NOMO-1 (cell line): ENCODE results near the gene PDYN.

Experiments
- DNase-seq, 2 experiments: peaks; one replicate each; lab custom pipeline; 2025; ENCODE audit not compliant: unreplicated experiment in 2 of 2; lab: John Stamatoyannopoulos, UW

The PDYN gene

DNA sequence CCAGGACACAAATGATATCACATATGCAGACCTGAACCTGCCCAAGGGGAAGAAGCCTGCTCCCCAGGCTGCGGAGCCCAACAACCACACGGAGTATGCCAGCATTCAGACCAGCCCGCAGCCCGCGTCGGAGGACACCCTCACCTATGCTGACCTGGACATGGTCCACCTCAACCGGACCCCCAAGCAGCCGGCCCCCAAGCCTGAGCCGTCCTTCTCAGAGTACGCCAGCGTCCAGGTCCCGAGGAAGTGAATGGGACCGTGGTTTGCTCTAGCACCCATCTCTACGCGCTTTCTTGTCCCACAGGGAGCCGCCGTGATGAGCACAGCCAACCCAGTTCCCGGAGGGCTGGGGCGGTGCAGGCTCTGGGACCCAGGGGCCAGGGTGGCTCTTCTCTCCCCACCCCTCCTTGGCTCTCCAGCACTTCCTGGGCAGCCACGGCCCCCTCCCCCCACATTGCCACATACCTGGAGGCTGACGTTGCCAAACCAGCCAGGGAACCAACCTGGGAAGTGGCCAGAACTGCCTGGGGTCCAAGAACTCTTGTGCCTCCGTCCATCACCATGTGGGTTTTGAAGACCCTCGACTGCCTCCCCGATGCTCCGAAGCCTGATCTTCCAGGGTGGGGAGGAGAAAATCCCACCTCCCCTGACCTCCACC is 56.4 kb downstream of the PDYN start:
- no peak for DNase-seq

- no peak for DNase-seq
Measured at GRCh38 chr20:1935696-1936366, 58.0 kb downstream of the PDYN start.

DNA sequence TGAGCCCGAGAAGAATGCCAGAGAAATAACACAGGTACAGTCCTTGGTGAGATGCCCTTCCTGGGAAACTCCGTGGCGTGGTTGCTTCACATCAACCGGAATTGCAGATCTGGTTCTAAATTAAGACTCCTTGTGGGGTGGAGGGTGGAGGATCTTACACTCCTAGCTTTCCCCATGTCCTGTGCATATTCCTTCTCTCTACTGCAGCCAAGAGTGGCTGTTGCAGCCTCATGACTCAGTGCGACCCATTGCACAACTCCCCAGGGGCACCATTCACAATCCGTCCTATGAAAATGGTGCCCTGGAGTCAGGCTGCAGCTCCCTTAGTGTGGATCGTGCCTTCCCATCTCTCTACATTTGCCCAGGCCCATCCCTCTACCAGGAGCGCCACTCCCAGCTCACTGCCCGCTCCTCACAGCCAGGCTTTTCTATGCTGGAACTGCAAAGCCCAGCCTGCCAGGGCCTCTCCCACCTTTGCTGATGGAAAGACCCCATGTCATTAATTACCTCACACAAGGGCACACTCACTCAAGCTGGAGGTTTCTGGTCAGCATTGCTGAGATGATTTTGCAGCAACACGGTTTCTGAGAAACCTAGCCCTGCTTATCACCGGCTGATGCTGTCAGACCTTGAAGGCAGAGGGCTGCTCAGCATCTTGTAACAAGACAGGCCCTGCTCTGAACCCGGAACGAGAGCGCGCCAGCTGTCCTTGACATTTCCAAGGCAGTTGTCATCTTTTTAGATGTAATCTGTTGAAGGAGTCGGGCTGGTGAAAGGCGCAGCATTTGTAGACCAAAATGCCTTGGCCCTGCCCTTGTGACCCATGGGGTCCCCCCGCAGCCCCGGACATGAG is 58.9 kb downstream of the PDYN start:
- DNase-seq, result peak; percentile 40 to 43

GRCh38 chr20:1934156-1934555 is 59.7 kb downstream of the PDYN start:
- DNase-seq, result no peak

DNA sequence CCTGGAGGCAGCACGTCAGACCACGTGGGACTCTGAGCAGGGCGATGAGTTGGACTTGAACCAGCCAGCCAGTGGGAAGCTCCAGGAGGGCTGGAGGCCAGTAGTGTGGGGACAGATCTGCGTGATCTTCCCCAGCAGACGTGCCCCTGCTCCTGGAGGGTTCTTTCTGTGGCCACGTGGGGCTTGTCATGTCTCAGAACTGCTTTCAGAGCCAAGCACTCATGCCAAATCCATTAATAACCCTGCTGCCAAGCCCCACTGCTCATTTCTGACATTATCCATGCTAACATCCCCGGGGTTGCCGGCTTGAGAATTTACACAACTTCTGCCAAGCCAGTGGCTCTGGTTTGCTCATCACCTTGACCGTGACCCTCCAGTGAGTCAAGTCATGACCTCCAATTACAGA is 60.4 kb downstream of the PDYN start:
- no peak for DNase-seq

GRCh38 chr20:1932971-1933370 is 60.9 kb downstream of the PDYN start:
- DNase-seq, result no peak

DNA sequence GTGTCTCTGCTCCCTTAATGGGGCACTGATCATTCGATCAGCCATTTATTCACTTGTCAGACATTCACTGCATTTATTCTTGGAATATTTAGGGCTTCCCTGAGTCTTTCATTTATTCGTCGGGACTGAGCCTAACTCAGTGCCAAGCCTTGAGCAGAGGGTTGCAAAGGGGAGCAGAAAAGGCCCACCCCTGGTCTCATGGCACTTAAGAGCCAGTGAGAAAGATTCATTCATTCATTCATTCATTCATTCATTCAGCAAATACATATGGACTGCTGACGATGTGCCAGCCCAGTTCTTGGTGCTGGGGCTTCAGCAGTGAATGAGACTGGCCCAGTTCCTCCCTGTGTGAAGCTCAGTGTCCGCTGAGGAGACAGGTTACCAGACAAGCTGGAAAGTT is 62.0 kb downstream of the PDYN start:
- no peak for DNase-seq

DNA sequence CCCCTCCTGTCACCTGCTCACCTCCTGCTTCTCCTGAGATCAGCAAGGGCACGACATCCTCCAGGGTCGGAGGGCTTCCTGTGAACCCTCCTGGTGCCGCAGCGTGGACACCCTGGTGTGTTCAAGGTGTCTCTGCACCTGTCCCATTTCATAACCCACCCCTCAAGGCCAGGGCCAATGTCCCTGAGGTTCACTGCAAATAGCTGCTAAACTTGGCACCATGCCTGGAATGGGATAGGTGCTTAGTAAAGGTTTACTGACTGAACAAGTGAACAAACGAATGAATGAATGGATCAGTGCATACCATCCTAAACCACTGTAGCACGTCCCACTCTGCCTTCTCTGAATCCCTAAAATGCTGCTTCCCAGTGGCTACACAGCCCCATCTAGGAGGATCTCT is 63.7 kb downstream of the PDYN start:
- no peak for DNase-seq

GRCh38 chr20:1929460-1929859 is 64.4 kb downstream of the PDYN start:
- no peak for DNase-seq

DNA sequence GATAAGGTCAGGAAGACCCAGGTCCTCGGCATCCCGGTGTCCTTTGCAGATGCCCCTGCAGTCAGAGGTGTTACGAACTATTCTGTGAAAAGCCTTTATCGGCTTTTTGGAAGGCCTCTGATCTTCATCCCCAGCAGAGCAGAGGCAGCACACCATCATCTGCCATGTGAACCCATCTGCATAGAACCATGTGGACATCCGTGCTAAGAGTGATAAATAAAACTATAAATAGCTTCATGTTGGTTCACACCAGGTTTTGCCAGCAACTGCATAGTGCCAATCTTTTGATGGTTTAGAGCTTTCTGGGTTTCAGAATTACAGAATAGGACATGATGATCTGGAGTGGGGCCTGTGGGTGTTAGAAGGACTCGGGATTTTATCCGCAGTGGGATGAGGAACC is 65.1 kb downstream of the PDYN start:
- no peak for DNase-seq
